Mesendoderm (in vitro differentiated cells): ENCODE measurements around the gene EYA2.

ENCODE experiments used
- DNase-seq: peaks from one replicate; pipeline ENCODE4 v3.0.0; 2013
- H2AK5ac ChIP-seq: 2 replicates; pipeline ENCODE4 v1.6.1; 2013; ENCODE audit warnings: low read length, inconsistent platforms
- H2BK120ac ChIP-seq: 2 replicates; pipeline ENCODE4 v1.6.1; 2013; ENCODE audit warnings: low read depth, mild to moderate bottlenecking, low read length, moderate library complexity, mixed read lengths
- H2BK15ac ChIP-seq: replicated peaks from 2 replicates; pipeline ENCODE4 v1.6.1; 2013; ENCODE audit warnings: low read depth, mild to moderate bottlenecking, moderate library complexity
- H2BK5ac ChIP-seq: 2 replicates; pipeline ENCODE4 v1.6.1; 2013; ENCODE audit warnings: low read length, inconsistent platforms
- H3K18ac ChIP-seq: 2 replicates; pipeline ENCODE4 v1.6.1; 2013; ENCODE audit warnings: mild to moderate bottlenecking, low read length, mixed read lengths
- H3K23ac ChIP-seq: one replicate; pipeline ENCODE4 v1.6.1; 2013; ENCODE audit warnings: low read length
- H3K27ac ChIP-seq: 2 replicates; pipeline ENCODE4 v1.5.1; 2013; ENCODE audit warnings: low read depth, mild to moderate bottlenecking, inconsistent platforms, low read length, moderate library complexity
- H3K27me3 ChIP-seq: 2 replicates; pipeline ENCODE4 v1.6.1; 2013; ENCODE audit warnings: low read length, control low read depth, mild to moderate bottlenecking, inconsistent platforms; ENCODE audit not compliant: insufficient read depth, poor library complexity
- H3K36me3 ChIP-seq: 2 replicates; pipeline ENCODE4 v1.6.1; 2013; ENCODE audit warnings: low read length, inconsistent platforms; ENCODE audit not compliant: control insufficient read depth, insufficient read depth
- H3K4ac ChIP-seq: one replicate; pipeline ENCODE4 v1.6.1; 2013; ENCODE audit warnings: low read depth, mild to moderate bottlenecking, low read length, moderate library complexity
- H3K4me1 ChIP-seq: 2 replicates; pipeline ENCODE4 v1.6.1; 2013; ENCODE audit warnings: low read depth, low read length, inconsistent platforms; ENCODE audit not compliant: control insufficient read depth
- H3K4me2 ChIP-seq: 2 replicates; pipeline ENCODE4 v1.6.1; 2013; ENCODE audit warnings: low read length
- H3K4me3 ChIP-seq: 2 replicates; pipeline ENCODE4 v1.5.1; 2013; ENCODE audit warnings: mild to moderate bottlenecking, low read length
- H3K56ac ChIP-seq: one replicate; pipeline ENCODE4 v1.6.1; 2013; ENCODE audit warnings: low read length
- H3K79me1 ChIP-seq: 2 replicates; pipeline ENCODE4 v1.6.1; 2013; ENCODE audit warnings: low read length, inconsistent platforms
- H3K79me2 ChIP-seq: 2 replicates; pipeline ENCODE4 v1.6.1; 2013; ENCODE audit warnings: mild to moderate bottlenecking, low read length; ENCODE audit not compliant: control insufficient read depth, insufficient read depth
- H3K9ac ChIP-seq: 2 replicates; pipeline ENCODE4 v1.6.1; 2013; ENCODE audit warnings: low read length, inconsistent platforms
- H4K5ac ChIP-seq: one replicate; pipeline ENCODE4 v1.6.1; 2013; ENCODE audit warnings: low read length
- H4K8ac ChIP-seq: one replicate; pipeline ENCODE4 v1.6.1; 2013; ENCODE audit warnings: low read depth, mild to moderate bottlenecking, control low read depth, low read length, moderate library complexity
- WGBS: extraction: QIAGEN DNeasy Blood & Tissue Kit; methylation state at CpG from one replicate; pipeline ENCODE4 v1.1.7; 2013; ENCODE audit warnings: low lambda C conversion rate, missing lambda C conversion rate; ENCODE audit not compliant: insufficient coverage; ENCODE audit errors: extremely low coverage; 5-methylcytosine and 5-hydroxymethylcytosine counted together

The EYA2 gene

GRCh38 chr20:47113362-47114109 is 218.9 kb downstream of the EYA2 start:
- no peak overlapping the region for H3K9ac ChIP-seq
- no peak for DNase-seq
- H2AK5ac ChIP-seq = no peak overlapping the region
- H2BK120ac ChIP-seq = no peak overlapping the region
- H3K4me3 ChIP-seq = no peak overlapping the region
- no peak overlapping the region for H3K27ac ChIP-seq
- no peak overlapping the region for H3K4me2 ChIP-seq
- H3K56ac ChIP-seq = no peak overlapping the region
- H4K5ac ChIP-seq = no peak overlapping the region
- no peaks in the 10 kb centered on the region for H3K36me3 ChIP-seq
- no peak overlapping the region for H2BK15ac ChIP-seq
- no peak overlapping the region for H2BK5ac ChIP-seq
- H3K79me1 ChIP-seq = no peaks in the 10 kb centered on the region
- H3K27me3 ChIP-seq = no peaks in the 10 kb centered on the region
- H3K23ac ChIP-seq = no peak overlapping the region
- H3K4ac ChIP-seq = no peak overlapping the region
- peaks cover 2% of the 10 kb centered on the region for H3K4me1 ChIP-seq
- no peaks in the 10 kb centered on the region for H3K79me2 ChIP-seq
- no peak overlapping the region for H3K18ac ChIP-seq
- no peak overlapping the region for H4K8ac ChIP-seq
- WGBS = no CpG with 5 or more reads among the region's 5 CpGs

- Histone ChIP-seq H2AK5ac (no peak overlapping the region), H4K8ac (no peak overlapping the region), H3K36me3 (no peaks in the 10 kb centered on the region), H3K23ac (no peak overlapping the region), H3K9ac (no peak overlapping the region), H3K4ac (no peak overlapping the region), H2BK5ac (no peak overlapping the region), H3K27ac (no peak overlapping the region), H3K56ac (no peak overlapping the region), H3K18ac (no peak overlapping the region), H2BK120ac (no peak overlapping the region), H4K5ac (no peak overlapping the region), H3K4me1 (peaks cover 6% of the 10 kb centered on the region), H3K79me1 (no peaks in the 10 kb centered on the region), H2BK15ac (no peak overlapping the region), H3K79me2 (no peaks in the 10 kb centered on the region), H3K27me3 (no peaks in the 10 kb centered on the region), H3K4me2 (no peak overlapping the region), H3K4me3 (no peak overlapping the region)
- WGBS = no CpG with 5 or more reads among the region's 4 CpGs
- DNase-seq = no peak
These were observed 221.1 kb downstream of the EYA2 start for GRCh38 chr20:47115694-47116093.

GRCh38 chr20:47117371-47117770 is 222.7 kb downstream of the EYA2 start:
- no peaks in the 10 kb centered on the region for H3K79me2 ChIP-seq
- no peak overlapping the region for H2BK120ac ChIP-seq
- no peak overlapping the region for H4K5ac ChIP-seq
- H3K9ac ChIP-seq = no peak overlapping the region
- no peaks in the 10 kb centered on the region for H3K36me3 ChIP-seq
- no peak overlapping the region for H3K56ac ChIP-seq
- DNase-seq = no peak
- H3K4ac ChIP-seq = no peak overlapping the region
- H3K23ac ChIP-seq = no peak overlapping the region
- no CpG with 5 or more reads among the region's 16 CpGs for WGBS
- H4K8ac ChIP-seq = no peak overlapping the region
- H3K27ac ChIP-seq = no peak overlapping the region
- no peaks in the 10 kb centered on the region for H3K79me1 ChIP-seq
- no peak overlapping the region for H3K4me2 ChIP-seq
- no peak overlapping the region for H2BK5ac ChIP-seq
- no peaks in the 10 kb centered on the region for H3K27me3 ChIP-seq
- H3K4me1 ChIP-seq = peaks cover 6% of the 10 kb centered on the region
- no peak overlapping the region for H3K4me3 ChIP-seq
- H3K18ac ChIP-seq = no peak overlapping the region
- H2BK15ac ChIP-seq = no peak overlapping the region
- H2AK5ac ChIP-seq = no peak overlapping the region

- Histone ChIP-seq H3K36me3 (no peaks in the 10 kb centered on the region), H3K9ac (no peak overlapping the region), H3K79me1 (no peaks in the 10 kb centered on the region), H4K5ac (no peak overlapping the region), H3K27me3 (no peaks in the 10 kb centered on the region), H3K4me1 (peaks cover 6% of the 10 kb centered on the region), H3K56ac (no peak overlapping the region), H2BK120ac (no peak overlapping the region), H3K27ac (no peak overlapping the region), H4K8ac (no peak overlapping the region), H3K4me2 (no peak overlapping the region), H3K23ac (no peak overlapping the region), H3K4me3 (no peak overlapping the region), H2BK15ac (no peak overlapping the region), H3K18ac (no peak overlapping the region), H2AK5ac (no peak overlapping the region), H2BK5ac (no peak overlapping the region), H3K79me2 (no peaks in the 10 kb centered on the region), H3K4ac (no peak overlapping the region)
- no CpG with 5 or more reads among the region's 4 CpGs for WGBS
- no peak for DNase-seq
These were observed 223.1 kb downstream of the EYA2 start for GRCh38 chr20:47117773-47118172.

- no peaks in the 10 kb centered on the region for H3K79me1 ChIP-seq
- H3K18ac ChIP-seq = no peak overlapping the region
- WGBS = no CpG with 5 or more reads among the region's 4 CpGs
- no peak overlapping the region for H3K27ac ChIP-seq
- no peaks in the 10 kb centered on the region for H3K27me3 ChIP-seq
- no peak overlapping the region for H2BK5ac ChIP-seq
- no peak overlapping the region for H2AK5ac ChIP-seq
- H3K56ac ChIP-seq = no peak overlapping the region
- no peak overlapping the region for H4K8ac ChIP-seq
- no peak overlapping the region for H3K4me2 ChIP-seq
- no peak overlapping the region for H3K4ac ChIP-seq
- H3K4me1 ChIP-seq = peaks cover 6% of the 10 kb centered on the region
- no peak overlapping the region for H4K5ac ChIP-seq
- no peak overlapping the region for H3K9ac ChIP-seq
- H3K23ac ChIP-seq = no peak overlapping the region
- H2BK15ac ChIP-seq = no peak overlapping the region
- peak; percentile 27 for DNase-seq
- no peak overlapping the region for H2BK120ac ChIP-seq
- H3K4me3 ChIP-seq = no peak overlapping the region
- no peaks in the 10 kb centered on the region for H3K36me3 ChIP-seq
- H3K79me2 ChIP-seq = no peaks in the 10 kb centered on the region
These were observed 223.6 kb downstream of the EYA2 start for GRCh38 chr20:47118206-47118605.

GRCh38 chr20:47118641-47119040 is 224.0 kb downstream of the EYA2 start:
- no peak overlapping the region for H2BK15ac ChIP-seq
- no peaks in the 10 kb centered on the region for H3K79me2 ChIP-seq
- H3K9ac ChIP-seq = no peak overlapping the region
- H2BK120ac ChIP-seq = no peak overlapping the region
- no peak overlapping the region for H4K8ac ChIP-seq
- H3K4me2 ChIP-seq = no peak overlapping the region
- WGBS = no CpG with 5 or more reads among the region's 7 CpGs
- H3K4ac ChIP-seq = no peak overlapping the region
- H3K27me3 ChIP-seq = no peaks in the 10 kb centered on the region
- no peak overlapping the region for H3K23ac ChIP-seq
- H3K27ac ChIP-seq = no peak overlapping the region
- H2AK5ac ChIP-seq = no peak overlapping the region
- H3K4me3 ChIP-seq = no peak overlapping the region
- no peaks in the 10 kb centered on the region for H3K36me3 ChIP-seq
- no peak for DNase-seq
- H3K18ac ChIP-seq = no peak overlapping the region
- H3K79me1 ChIP-seq = no peaks in the 10 kb centered on the region
- H3K4me1 ChIP-seq = peaks cover 6% of the 10 kb centered on the region
- no peak overlapping the region for H3K56ac ChIP-seq
- H4K5ac ChIP-seq = no peak overlapping the region
- H2BK5ac ChIP-seq = no peak overlapping the region
